Activated gamma-delta T cell (primary cell): ENCODE measurements around the gene IRGQ.
"Not testable (repeated sequence)": the region's sequence is repeated elsewhere in the genome, so short reads cannot be mapped to it uniquely, and the experiment has no call there.

Experiments
- DNase-seq: peaks from one replicate; lab custom pipeline; 2025; lab: John Stamatoyannopoulos, UW
- total RNA-seq, 2 donors: gene quantifications; one replicate each; lab custom pipeline; 2026; lab: John Stamatoyannopoulos, UW

IRGQ gene, protein sequence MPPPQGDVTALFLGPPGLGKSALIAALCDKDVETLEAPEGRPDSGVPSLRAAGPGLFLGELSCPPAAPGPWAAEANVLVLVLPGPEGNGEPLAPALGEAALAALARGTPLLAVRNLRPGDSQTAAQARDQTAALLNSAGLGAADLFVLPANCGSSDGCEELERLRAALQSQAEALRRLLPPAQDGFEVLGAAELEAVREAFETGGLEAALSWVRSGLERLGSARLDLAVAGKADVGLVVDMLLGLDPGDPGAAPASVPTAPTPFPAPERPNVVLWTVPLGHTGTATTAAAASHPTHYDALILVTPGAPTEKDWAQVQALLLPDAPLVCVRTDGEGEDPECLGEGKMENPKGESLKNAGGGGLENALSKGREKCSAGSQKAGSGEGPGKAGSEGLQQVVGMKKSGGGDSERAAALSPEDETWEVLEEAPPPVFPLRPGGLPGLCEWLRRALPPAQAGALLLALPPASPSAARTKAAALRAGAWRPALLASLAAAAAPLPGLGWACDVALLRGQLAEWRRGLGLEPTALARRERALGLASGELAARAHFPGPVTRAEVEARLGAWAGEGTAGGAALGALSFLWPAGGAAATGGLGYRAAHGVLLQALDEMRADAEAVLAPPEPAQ
- 62.9 to 66.4 reads per million in 2 donors for total RNA-seq

DNA sequence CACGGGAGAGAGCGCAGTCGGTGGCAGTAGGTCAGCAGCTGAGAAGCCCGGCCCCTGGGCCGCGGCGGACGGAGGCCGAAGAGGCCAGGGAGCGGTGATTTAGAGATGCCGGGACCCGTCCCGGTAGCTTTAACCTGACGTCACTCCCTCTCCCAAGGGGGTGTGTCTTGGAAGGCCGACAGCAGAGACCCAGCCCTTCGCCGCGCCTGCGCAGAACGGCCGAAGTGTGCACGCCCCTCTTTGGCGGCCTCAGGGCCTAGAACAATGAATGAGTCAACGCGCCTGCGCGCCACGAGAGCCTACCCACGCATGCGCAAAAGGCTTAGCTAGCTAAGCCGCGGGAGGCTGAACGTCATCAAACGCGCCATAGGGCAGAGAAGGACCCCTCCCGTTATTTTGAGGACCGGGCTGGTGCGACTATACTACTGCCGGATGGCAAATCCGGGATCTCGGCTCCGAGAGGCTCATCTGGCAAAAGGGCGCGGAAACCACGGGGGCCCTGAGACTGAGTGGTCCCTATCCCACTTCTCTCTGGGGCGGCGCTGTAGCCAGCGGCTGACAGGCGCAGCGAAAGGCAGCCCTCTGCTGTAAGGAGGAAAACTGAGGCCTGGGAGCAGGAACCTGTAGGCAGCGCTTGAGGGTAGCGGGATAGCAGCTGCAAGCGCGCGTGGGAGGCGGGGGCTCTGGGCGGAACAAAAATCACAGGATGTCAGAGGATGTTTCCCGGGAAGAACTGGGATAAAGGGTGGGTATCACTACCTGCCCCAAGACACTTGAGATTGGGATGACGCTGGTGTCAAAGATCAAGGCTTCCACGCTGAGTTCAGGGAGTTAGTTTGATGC is at the start of gene IRGQ, which contains the start of gene ZNF576:
Gene IRGQ (minus strand): TSS at position 136 of the 843 bp plus-strand sequence. CDS start 796 bp downstream, outside the sequence.
Gene ZNF576 (plus strand): TSS at position 597 of the 843 bp plus-strand sequence. CDS start 514 bp downstream, outside the sequence.
- peak; percentile 99 for DNase-seq

DNA sequence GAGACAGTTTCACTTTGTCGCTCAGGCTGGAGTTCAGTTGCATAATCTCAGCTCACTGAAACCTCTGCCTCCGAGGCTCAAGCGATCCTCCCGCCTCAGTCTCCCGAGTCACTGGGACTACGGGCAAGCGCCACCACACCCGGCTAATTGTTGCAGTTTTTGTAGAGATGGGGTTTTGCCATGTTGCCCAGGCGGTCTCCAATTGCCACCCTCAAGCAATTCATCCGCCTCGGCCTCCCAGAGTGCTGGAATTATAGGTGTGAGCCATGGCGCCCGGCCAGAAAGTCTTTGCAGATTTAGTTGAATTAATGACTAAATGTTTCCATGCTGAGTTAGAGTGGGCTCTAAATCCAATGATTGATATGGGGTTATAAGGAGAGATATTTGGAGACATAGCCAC is 48.2 kb upstream of the IRGQ start:
- DNase-seq, result no peak

DNA sequence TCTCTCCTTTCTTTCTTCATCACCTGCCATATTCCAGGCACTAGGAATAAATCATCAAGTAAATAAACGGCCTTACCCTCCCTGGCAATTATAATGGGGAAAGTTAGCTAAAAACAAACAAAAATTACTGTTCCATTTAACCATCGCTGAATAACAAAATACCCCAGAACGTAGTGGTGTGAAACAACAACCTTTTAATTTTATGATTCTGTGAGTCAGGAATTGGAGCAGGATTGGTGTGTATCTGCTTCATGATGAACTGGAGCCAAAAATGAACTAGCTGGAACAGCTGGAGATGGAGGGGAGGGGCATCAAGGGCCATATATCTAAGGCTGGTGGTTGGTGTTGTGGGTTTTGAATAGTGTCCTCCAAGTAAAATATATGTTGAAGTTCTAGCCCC is 47.4 kb upstream of the IRGQ start:
- DNase-seq, result no peak

DNA sequence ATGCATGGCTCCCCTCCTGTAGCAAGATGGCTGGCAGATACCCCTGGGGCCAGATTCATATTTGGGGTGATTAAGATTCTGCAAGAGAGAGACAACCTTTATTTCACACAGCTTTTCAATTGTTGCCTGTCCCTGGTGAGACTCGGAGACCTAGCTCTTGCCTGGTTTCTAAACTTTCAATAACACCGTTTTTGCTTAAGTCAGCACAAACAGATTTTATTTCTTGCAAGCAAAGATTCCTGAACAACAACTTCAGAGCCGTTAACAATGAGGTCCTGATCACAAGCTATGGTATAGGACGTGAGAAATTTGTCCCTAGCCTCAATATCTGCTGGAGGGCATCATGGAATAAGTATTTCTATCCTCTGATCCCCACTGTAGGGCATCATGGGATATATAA is 46.6 kb upstream of the IRGQ start:
- no peak for DNase-seq

DNA sequence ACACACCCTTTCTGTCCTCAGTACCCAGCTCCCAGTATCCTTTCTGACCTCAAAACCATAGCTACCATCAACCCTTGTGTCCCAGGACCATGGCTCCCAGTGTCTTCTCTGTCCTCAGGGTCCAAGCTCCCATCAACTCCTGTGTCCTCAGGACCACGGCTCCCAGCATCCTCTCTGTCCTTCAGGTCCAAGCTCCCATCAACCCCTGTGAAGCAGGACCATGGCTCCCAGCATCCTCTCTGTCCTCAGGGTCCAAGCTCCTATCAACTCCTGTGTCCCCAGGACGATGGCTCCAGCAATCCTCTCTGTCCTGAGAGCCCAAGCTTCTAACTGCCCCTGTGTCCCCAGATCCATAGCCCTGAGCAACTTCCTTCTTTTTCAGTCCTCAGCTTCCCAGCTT is 45.4 kb upstream of the IRGQ start:
- no peak for DNase-seq

DNA sequence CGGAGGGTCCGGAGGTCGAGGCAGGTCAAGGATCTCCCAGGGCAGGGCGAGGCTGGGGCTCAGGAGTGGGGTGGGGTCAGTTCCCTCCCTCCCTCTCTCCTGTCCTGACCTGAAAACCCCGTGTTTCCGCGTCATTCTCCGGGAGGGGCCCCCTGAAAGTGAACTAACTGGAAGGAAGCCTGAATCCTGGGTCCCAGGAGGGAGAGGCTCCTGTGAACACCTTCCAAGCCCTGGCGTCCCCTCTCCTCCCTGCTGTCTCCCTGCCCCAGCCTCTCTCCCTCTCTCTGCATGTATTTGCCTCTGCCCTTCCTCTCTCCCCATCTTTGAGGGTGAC is 44.5 kb upstream of the IRGQ start:
- no peak for DNase-seq

DNA sequence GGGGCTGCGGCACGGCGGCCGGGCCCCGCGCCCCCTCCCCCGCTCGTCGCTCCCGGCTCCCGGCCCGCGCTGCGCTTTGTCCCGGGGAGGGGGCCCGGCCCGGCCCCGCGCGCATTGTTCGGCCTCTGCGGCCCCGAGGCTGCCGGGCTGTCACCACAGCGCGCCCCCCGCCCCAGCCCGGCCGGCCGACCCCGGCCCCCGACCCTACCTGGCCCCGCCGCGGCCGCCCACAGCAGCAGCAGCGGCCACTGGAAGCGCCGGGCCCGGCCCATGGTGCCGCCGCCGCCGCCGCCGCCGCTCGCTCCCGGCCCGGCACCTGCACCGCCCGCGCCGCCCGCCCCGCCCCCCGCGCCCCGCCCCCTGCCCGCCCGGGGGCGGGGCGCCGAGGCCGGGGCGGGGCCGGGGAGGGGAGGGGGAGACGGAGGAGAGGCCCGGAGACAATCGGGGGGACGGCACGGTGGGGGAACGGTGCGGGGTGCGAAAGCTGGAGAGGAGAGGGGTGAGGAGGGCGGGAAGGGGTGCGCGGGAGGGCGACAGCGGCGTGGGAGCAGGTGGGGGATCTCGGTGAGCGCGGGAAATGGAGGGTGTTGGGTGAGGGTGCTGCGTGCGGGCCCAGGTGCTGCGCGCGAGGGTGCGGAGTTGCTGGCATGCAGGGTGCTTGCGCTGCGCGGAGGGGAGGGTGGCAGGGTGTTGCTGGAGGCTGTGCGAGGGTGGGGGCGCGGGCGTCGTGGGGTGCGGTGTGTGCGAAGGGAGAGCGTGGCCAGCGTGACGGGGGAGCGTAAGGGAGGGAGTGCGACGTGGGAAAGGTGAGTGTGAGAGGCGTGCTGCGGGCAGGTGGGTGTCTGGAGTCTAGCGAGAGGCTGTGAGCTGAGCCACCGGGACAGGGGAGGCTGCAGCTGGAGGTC is 43.8 kb upstream of the IRGQ start, which contains the start of gene CADM4:
Gene CADM4 (minus strand): TSS at position 332 of the 905 bp plus-strand sequence. CDS start 60 bp downstream, at position 272.
- peak; percentile 42 for DNase-seq

DNA sequence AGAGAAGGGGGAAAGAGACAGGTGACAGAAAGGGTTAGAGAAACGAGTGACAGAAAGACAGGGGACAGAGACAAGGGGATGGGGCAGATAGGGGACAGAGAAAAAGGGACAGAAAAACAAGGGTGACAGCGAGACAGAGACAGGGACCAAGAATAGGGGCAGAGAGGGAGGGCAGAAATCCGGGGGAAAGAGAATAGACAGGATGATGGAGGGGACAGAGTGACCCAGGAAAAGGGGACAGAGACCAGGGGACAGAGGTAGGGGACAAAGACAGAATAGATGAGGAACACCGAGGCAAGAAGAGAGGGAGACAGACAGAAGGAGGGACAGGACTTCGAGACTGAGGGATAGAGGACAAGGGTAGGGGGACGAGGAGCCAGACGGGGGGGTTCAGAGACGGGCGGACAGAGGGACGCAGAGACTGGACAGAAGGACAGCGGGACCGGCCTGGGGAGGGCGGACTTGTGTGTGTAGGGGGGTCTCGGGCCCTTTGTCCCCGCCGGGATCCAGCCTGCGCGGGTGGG is 43.1 kb upstream of the IRGQ start:
- DNase-seq, result no peak

DNA sequence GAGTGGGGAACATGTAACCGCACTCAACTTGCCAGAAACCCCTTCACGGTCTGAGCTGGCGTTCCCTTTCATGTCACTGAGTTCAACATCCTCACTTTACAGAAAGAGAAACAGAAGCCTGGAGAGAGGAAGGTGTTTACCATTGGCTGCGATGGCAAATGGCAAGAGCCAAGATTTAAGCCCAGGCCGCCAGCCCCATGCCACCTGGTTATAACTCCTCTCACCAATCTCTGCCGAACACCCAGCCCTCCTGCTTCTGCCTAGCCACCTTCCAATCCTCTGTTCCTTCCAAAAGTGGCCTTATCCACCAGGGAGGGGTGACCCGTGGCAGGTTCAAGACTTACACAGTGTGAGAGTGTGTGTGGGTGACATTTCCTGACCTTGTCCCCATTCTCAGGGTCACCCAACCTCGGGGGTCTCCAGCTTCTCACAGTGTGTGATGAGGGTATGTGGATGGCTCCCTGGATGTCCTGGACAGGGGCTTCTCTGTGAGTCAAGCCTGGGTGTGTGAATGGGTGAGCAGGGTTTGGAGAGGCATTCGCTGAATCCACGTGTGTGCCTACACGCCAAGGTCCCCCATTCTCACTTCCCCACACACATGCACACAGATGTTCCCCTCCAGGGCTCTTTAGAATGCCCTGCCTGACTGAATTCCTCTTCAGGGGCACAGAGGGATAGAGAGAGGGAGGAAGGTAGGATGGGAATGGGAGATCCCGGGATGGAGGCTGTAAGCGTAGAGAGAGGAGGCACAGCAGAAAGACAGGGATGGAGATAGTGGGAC is 42.5 kb upstream of the IRGQ start:
- no peak for DNase-seq

DNA sequence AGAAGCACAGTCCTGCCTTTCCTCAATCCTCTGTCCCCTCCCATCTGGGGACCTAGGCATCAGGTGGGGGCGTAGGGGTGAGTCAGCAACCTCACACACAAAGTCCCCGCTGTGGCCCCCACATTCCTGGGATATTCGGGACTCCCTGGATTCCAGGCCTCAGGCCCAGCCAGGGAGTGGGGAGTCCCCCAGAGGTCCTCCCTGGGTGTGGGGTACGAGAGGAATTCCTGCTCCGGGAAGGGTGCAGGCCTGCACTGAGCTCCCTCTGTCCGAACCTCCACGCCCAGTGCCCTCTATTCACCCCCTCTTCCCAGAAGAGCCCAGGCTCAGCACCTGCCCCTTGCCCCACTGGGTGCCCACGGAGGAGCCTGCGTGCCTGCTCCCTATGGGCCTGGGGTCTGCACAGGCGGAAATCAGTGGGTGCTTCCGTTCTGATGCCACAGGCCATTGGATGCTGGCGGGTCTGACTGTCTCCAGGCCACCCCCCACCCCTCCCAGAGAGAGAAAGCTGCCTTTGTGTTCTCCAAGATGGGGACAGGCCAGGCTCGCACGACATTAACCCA is 40.3 kb upstream of the IRGQ start:
- no peak for DNase-seq

DNA sequence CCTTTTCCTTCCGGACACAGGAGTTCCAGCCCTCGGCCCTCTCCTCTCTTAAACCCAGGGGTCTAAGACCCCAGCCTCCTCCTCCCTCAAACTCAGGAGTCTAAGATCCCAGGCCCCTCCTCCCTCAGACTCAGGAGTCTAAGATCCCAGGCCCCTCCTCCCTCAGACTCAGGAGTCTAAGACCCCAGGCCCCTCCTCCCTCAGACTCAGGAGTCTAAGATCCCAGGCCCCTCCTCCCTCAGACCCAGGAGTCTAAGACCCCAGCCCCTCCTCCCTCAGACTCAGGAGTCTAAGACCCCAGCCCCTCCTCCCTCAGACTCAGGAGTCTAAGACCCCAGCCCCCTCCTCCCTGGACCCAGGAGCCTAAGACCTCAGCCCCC is 39.6 kb upstream of the IRGQ start:
- DNase-seq, result not testable (repeated sequence)

DNA sequence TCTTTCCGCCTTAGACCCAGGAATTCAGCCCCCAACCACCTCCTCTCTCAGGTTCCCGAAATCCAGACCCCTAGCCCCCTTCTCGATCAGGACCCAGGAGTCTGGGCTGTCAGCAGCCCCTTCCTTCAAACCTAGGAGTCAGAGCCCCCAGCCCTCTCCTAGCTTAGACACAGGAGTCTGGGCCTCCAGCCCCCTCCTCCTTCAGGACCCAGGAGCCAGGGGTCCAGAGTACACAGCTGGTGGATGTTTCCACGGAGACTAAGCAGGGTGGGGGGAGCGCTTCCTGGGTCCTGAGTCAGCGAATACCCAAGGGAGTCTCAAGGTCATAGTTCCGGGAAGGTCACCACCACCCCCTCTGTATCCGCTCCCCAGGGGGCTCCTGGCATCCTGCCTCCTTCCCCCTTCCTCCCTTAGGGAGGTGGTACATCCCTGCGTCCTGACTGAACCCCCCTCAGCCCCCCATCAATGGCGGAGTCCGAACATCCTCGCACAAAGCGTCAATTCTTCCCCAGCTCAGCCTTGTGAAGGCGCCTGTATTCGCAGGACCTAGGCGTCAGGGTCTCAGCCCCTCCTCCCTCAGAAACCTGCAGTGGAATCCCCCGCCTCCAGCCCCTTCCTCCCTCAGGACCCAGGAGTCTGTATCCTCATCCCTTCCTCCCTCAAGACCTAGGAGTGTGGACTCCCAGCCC is 39.1 kb upstream of the IRGQ start:
- DNase-seq, result no peak

DNA sequence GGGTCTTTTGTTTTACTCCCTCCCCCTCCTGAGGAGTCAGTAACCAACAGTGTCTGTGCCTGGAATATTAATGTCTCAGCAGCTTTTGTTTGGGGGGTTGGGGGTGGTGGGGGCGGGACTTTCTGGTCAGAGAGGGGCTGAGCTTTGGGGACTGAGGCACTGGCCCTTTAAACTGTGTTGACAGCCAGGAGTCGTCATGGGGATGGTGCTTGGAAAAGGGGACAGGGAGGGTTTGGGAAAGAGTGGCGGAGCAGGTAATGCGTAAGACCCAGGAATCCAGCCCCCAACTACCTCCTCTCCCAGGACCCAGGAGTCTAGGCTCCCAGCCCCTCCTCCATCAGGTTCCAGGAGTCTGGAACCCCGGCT is 38.6 kb upstream of the IRGQ start:
- DNase-seq, result no peak

DNA sequence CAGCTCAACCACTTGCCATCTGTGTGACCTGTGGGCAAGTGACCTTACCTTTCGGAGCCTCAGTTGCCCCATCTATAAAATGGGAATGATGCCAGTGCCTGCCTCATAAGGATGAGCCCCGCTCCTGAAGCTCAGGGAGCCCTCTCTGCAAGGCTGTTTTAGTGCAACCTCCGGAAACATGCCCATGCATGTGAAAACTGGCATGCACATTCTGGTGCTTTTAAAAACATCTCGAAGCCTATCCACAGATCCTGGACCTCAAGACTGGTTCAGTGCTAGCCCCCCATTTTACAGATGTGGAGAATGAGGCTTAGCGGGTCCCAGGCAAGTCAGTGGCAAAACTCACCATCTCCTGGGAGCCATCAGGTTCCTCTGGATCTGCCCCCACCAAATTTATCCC is 38.1 kb upstream of the IRGQ start:
- DNase-seq, result no peak

DNA sequence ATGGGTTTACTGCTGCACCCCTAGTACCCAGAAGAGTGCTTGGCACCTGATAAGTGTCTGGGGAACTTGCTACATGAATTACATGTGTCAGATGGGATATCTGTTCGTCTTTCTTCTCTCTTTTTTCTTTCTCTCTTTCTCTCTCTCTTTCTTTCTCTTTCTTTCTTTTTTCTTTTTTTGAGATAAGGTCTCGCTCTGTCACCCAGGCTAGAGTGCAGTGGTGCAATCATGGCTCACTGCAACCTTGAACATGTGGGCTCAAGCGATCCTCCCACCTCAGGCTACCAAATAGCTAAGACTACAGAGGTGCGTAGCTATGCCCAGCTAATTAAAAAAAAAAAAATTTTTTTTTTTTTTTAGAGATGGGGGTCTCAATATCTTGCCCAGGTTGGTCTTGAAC is 37.6 kb upstream of the IRGQ start:
- no peak for DNase-seq

DNA sequence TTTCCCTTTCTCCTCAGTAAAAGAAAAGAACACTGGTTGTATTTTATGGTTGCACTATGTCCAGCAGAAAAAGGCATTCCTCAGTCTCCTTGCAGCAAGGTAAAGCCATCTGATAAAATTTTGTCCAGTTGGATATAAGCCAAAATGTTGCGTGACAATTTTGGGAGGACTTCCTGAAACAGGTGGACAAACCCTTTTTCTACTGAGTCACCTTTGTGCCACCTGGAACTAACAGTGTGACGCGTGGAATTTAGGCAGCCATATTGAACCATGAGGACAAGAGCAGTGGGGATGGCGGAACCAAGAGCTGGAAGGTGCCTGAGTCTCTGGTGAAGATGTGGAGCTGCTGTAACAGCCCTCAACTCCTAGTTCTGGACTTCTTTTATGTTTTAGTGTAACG is 35.6 kb upstream of the IRGQ start:
- no peak for DNase-seq

DNA sequence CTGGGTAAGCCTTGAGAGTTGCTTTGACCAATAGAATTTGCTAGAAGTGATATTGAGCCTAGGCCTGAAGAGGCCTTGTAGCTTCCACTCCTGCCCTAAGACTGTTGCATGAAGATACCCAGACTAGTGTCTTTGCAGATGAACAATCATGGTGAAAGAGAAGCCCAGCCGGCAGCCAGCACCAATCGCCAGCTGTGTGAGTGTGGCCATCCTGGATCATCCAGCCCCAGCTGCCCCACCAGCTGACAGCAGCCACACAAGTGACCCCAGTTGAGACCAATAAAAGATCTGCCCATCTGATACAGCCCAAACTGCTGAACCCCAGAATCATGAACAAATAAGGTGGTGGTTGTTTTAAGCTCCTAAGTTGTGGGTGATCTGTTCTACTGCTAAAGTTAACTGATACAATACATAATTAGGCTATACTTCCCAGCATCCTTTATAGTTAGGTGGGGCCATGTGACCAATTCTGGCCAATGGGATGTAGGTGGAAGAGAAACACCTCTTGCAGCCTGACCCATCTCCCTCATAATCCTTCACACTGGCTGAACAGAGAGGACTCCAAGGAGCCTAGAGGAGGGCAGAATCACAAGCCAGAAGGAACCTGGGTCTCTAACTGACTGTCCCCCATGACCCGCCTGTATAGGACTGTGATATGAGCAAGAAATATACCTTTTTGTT is 32.9 kb upstream of the IRGQ start:
- no peak for DNase-seq

DNA sequence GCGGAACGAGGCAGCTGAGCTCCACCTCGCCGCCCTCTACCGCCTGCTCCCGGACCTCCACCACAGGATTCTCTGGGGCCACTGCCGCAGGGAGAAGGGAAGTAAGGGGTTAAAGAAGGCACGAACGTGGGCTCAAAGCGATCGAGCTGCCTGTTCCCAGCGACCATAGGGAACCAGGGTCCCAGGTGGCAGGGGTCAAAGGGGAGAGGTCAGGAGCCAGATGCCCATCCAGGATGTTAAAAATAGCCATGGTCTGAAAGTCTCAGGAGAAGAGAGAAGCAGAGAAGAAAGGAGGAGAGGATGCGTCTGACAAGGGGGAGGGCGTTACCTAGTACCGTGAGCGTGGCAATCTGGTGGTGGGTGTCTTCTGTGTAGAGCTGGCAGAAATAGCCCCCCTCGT is 30.9 kb upstream of the IRGQ start:
- no peak for DNase-seq
